ENCODE results near the gene ATAD3B.

The ATAD3B gene

GRCh38 chr1:1535201-1536018, 63.8 kb downstream of the ATAD3B start:
- no peak for DNase-seq (ENCODE audit: low read depth)

DNA sequence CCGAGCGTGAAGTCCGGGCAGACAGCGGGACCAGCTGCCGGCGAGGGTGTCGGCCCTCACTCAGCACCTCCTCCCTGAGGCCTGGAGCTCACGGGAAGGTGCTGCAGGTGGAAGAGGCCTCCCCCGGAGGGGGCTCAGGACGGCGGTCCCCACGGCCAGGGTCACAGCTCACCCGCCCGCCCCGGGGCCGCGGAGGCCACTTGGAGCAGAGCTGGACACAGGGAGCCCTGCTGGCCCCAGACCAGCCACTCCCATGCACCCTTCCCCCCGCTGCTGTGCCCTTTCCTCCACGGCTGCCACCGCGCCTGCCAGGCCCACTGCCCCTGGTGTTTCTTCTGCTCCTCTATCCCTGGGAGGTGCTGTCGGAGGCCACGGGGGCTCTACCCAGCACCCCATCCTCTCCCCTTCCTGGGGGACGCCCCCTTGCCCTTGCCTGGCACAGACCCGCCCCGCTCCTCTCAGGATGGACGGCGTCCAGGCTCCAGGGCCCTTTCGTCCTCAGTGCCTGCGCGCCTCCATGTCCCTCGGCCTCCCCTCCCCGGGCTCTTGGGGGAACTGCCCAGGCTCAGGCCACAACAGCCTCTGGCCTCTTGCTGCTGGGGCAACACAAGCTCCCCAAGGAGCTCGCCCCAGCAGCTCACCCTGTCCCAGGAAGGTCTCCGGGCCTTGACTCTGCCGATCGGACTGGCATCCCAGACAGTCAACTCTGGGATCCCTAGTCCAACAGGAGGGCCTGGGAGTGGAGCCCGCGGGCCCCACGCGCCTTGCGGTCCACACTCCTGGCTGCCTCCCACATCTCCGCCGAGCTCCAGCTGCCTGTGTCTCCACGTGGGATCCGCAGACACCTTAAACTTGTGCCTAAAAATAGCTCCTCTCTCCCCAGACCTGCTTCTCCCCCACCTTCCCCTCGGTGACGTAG, 64.7 kb downstream of the ATAD3B start:
- no peak for DNase-seq (ENCODE audit: low read depth)

GRCh38 chr1:1536938-1537546, 65.5 kb downstream of the ATAD3B start:
- DNase-seq (ENCODE audit: low read depth) = no peak

- no peak for DNase-seq (ENCODE audit: low read depth)
Measured at GRCh38 chr1:1537626-1538250, 66.2 kb downstream of the ATAD3B start.

DNA sequence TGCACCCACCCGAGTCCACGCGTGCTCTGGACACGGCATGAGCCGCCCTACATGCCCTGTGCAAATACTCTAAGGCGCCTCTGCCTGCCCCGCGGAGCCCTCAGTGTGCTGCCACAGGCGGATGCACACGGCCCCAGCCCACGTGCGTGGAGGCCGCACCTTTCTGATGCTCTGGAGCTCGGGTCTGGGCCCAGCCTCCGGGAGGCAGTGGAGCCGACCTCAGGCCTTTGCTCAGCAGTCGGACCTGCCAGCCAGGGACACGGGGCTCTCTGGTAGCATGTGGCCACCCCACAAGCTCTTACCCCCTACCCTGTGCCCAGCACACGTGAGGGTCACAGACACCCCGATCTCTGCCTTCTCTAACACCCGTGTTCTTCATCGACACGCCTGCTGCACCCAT, 66.8 kb downstream of the ATAD3B start:
- no peak for DNase-seq (ENCODE audit: low read depth)

DNA sequence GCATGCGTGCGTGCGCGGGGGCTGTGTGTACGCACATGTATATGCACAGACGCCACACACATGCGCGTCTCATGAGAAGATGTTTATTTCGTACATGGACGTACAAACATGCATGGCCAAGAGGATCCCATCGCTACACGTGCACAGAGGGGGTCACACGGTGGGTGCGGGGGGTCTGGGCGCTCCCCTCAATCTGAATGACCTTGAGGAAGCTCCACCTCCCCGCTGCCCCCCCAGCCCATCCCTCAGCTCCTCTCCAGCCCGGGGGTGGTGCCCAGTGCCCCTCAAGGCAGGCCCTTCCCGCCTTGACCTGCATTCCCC, 67.4 kb downstream of the ATAD3B start:
- no peak for DNase-seq (ENCODE audit: low read depth)

- no peak for DNase-seq (ENCODE audit: low read depth)
Measured at GRCh38 chr1:1539310-1540089, 67.9 kb downstream of the ATAD3B start.

DNA sequence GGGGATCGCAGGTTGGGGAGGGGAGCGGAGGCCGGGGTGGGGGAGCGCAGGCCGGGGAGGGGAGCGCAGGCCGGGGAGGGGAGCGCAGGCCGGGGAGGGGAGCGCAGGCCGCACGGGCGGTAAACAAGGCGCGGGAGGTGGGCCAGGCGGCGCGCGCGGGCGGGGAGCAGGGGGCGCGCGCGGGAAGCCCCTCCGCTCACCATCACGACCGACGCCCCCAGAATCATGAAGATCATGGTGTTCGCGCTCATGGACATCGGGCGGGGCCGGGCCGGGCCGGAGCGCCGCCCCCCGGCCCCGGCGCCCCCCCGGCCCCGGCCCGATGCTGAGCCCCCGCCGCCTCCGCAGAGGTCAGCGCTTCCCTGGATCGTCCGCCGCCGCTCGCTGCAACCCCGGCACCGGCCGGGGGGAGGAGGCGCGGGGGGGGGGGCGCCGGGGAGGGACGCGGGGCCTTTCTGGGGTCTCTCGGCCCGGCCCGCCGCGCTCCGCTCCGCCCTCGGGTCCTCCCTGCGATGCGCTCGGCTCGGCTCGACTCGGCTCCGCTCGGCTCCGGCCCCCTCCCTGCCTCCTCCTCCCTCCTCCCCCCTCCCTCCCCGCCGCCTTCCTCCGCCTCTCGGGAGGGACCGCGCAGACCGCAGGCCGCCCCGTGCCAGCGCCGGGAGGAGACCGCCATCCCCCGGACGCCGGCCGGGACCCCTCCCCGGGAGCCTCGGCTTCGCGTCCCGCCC, 68.7 kb downstream of the ATAD3B start, which contains the start of gene TMEM240:
Gene TMEM240, minus strand, starts transcription at position 535 of the 728 bp plus-strand sequence. Its CDS starts 278 bp downstream, at position 257.
- no peak for DNase-seq (ENCODE audit: low read depth)

DNA sequence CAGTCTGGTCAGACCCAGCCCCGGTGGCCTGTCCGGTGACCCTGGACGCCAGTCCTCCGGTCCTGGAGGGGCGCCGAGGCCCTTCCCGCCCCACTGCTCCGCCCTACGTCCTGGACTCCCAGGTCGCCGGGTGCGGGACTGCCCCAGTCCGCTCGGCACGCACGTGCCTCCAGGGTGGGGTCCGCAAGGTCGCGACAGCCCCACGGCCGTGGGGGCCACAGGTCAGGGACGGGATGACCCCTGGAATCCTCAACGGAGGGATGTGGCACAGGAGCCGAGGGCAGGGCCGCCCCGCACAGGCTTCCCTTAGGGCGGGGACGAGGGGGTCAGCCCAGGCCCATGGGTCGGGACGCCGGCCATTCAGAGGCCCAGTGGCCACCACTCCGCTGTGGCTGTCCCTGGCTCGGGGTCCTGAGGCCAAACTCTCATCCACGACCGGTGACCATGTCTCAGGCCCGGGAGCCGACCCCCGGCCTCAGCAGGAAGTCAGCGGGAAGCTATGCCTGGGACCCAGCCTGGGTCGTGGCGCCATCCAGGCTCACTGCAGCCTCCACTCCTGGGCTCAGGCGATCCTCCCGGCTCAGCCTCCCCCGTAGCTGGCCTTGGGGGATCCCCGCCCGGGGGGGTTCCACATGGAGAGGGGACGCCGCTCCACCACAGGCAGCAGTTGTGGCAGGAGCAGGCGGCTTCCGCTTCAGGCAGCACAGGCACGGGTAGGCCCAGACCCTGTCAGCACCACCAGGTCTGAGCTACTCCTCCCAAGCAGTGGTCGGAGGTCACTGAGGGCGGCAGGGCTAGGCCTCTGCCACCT, 69.5 kb downstream of the ATAD3B start:
- no peak for DNase-seq (ENCODE audit: low read depth)

DNA sequence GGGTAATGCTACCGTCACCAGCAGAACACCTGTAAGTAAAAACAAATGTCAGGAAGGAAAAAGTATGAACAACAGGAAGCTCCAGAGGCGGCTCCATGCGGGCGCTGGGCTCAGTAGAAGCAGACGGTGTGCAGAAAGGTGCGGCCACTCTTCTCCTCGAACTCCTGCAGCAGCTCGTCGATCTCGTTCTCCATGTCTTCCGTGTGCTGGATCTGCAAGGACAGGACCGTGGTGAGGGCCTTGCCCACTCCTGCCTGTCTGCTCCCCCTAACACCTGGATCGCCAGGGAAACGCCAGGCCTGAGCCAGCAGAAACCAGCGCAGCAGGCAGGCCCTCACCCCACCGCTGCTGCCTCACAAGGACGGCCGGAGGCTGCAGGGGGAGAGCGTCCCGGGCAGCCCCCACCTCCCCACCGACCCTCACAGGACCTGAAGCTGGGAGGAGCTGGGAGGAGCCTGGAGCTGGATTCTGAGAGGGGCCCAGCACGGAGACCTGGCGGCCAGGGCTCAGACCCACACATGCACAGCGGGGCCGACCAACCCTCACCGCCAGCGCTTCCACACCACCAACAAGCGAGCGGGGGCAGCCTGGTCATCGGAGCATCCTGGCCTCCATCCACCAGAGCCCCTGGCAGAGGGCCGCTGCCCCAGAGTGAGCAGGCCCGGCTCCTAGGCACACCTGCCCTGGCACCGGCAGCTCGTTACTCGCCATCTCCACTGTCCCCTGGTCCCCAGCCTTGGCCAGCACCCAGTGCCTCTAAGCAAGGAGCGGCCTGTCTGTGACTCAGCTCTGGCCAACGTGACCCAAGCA, 70.6 kb downstream of the ATAD3B start:
- DNase-seq (ENCODE audit: low read depth) = no peak

DNA sequence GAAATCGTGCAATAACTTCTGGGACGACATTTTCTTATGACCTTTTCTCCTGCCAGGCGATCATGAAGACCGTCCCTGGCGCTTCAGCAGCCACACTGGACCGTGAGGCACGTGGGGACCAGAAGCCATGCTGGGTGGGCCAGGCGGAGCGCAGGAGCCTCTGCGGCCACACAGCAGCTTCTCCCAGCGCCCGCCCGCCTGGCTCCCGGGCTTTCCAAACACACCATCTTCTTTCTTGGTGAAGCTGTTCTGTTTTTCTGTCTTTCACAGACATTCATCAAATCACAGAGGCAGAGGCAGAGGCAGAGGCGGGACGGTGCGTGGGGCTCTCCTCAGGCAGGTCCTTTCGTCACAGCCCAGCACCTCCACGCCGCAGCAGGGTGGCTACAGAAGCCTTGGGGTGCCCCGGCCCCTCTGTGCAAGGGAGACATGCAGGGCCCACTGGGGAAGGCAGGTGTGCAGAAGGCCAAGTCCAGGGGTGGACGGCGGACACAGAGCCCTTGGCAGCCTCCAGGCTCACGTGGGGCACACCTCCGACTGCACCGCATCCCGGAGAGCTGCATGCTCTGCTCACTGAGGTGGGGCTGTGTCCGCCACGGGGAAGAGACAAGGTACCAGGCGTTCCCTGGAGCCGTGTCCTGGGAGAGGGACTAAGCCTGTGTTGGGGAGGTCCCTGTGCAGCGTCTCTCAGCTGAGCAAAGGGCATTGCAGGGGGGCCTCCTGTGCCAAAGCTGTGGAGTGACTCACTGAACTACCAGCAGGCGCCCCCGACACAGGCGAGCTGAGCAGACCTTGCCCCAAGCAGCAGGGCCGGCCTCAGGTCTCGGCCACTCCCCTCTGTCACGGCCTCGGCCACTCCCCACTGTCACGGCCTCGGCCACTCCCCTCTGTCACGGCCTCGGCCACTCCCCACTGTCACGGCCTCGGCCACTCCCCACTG, 71.5 kb downstream of the ATAD3B start:
- no peak for DNase-seq (ENCODE audit: low read depth)

GRCh38 chr1:1543706-1544099, 72.1 kb downstream of the ATAD3B start:
- no peak for DNase-seq (ENCODE audit: low read depth)

GRCh38 chr1:1544544-1544943, 73.0 kb downstream of the ATAD3B start:
- DNase-seq (ENCODE audit: low read depth) = no peak

All from HS-27A (cell line).